ENCODE data around the gene PPP1CA.

The PPP1CA gene

GRCh38 chr11:67401495-67402191, at the start of gene PPP1CA:
TSS of gene PPP1CA (minus strand) at chr11:67401858. CDS start at chr11:67401782, 76 bp downstream.
- peak; percentile 86 for DNase-seq

- no peak for DNase-seq
Measured at GRCh38 chr11:67450796-67451657, 49.4 kb upstream of the PPP1CA start.

GRCh38 chr11:67449116-67449844, 47.6 kb upstream of the PPP1CA start:
- peak; percentile 53 for DNase-seq

GRCh38 chr11:67448220-67448609, 46.6 kb upstream of the PPP1CA start:
- no peak for DNase-seq

GRCh38 chr11:67445515-67445914, 43.9 kb upstream of the PPP1CA start:
- no peak for DNase-seq

- no peak for DNase-seq
Measured at GRCh38 chr11:67442504-67443404, 41.1 kb upstream of the PPP1CA start.

GRCh38 chr11:67441731-67442351, 40.2 kb upstream of the PPP1CA start:
- no peak for DNase-seq

- DNase-seq, result no peak
Measured at GRCh38 chr11:67441098-67441563, 39.5 kb upstream of the PPP1CA start.

- DNase-seq, result no peak
Measured at GRCh38 chr11:67440229-67441097, 38.8 kb upstream of the PPP1CA start.

- DNase-seq, result no peak
Measured at GRCh38 chr11:67439321-67440228, 37.9 kb upstream of the PPP1CA start.

GRCh38 chr11:67438158-67438902, 36.7 kb upstream of the PPP1CA start:
- no peak for DNase-seq

GRCh38 chr11:67437809-67438157, 36.1 kb upstream of the PPP1CA start:
- DNase-seq, result no peak

- DNase-seq, result no peak
Measured at GRCh38 chr11:67437082-67437808, 35.6 kb upstream of the PPP1CA start, which contains the start of gene PTPRCAP. TSS of gene PTPRCAP (minus strand) at chr11:67437682. CDS start at chr11:67437619, 63 bp downstream.

- DNase-seq, result peak; percentile 15
Measured at GRCh38 chr11:67436459-67437081, 34.9 kb upstream of the PPP1CA start.

GRCh38 chr11:67435727-67436458, 34.2 kb upstream of the PPP1CA start:
- no peak for DNase-seq

GRCh38 chr11:67435031-67435726, 33.5 kb upstream of the PPP1CA start:
- DNase-seq, result no peak

Data from NCI-H510A (cell line).